Ishikawa (cell line): Measurements from ENCODE around the gene DCBLD2.

ENCODE experiments used
- CEBPB ChIP-seq: IDR thresholded peaks from 2 replicates; pipeline ENCODE4 v1.6.1; 2012
- EP300 ChIP-seq: IDR thresholded peaks from 2 replicates; pipeline ENCODE4 v1.6.1; 2012; ENCODE audit warnings: borderline replicate concordance

GRCh38 chr3:98791341-98792325, 109.9 kb downstream of the DCBLD2 start:
- no peak for TF ChIP-seq EP300
- no peak for TF ChIP-seq CEBPB
